ENCODE results near the gene PLBD1.

PLBD1 gene

GRCh38 chr12:14567351-14568162, at the start of gene PLBD1:
PLBD1 (minus strand) TSS chr12:14567883; CDS start chr12:14567696, 187 bp downstream.
- DNase-seq (ENCODE audit: low spot score), result peak; percentile 81

GRCh38 chr12:14614704-14615121, 47.0 kb upstream of the PLBD1 start:
- peak; percentile 40 for DNase-seq (ENCODE audit: low spot score)

- no peak for DNase-seq (ENCODE audit: low spot score)
Observed at GRCh38 chr12:14613718-14614117, 46.0 kb upstream of the PLBD1 start.

GRCh38 chr12:14612898-14613445, 45.3 kb upstream of the PLBD1 start:
- DNase-seq (ENCODE audit: low spot score), result no peak

GRCh38 chr12:14612250-14612649, 44.6 kb upstream of the PLBD1 start:
- no peak for DNase-seq (ENCODE audit: low spot score)

- no peak for DNase-seq (ENCODE audit: low spot score)
Observed at GRCh38 chr12:14611640-14612203, 44.0 kb upstream of the PLBD1 start.

GRCh38 chr12:14607568-14607967, 39.9 kb upstream of the PLBD1 start:
- no peak for DNase-seq (ENCODE audit: low spot score)

GRCh38 chr12:14605401-14605989, 37.8 kb upstream of the PLBD1 start:
- DNase-seq (ENCODE audit: low spot score), result no peak

- no peak for DNase-seq (ENCODE audit: low spot score)
Observed at GRCh38 chr12:14601692-14602478, 34.2 kb upstream of the PLBD1 start.

GRCh38 chr12:14597480-14597879, 29.8 kb upstream of the PLBD1 start:
- DNase-seq (ENCODE audit: low spot score), result no peak

GRCh38 chr12:14591719-14592118, 24.0 kb upstream of the PLBD1 start:
- DNase-seq (ENCODE audit: low spot score), result no peak

GRCh38 chr12:14589169-14590004, 21.7 kb upstream of the PLBD1 start:
- DNase-seq (ENCODE audit: low spot score), result no peak

GRCh38 chr12:14588571-14588970, 20.9 kb upstream of the PLBD1 start:
- DNase-seq (ENCODE audit: low spot score), result no peak

GRCh38 chr12:14578646-14579045, 11.0 kb upstream of the PLBD1 start:
- DNase-seq (ENCODE audit: low spot score), result no peak

- no peak for DNase-seq (ENCODE audit: low spot score)
Observed at GRCh38 chr12:14577344-14577743, 9.7 kb upstream of the PLBD1 start.

- no peak for DNase-seq (ENCODE audit: low spot score)
Observed at GRCh38 chr12:14576896-14577295, 9.2 kb upstream of the PLBD1 start.

- no peak for DNase-seq (ENCODE audit: low spot score)
Observed at GRCh38 chr12:14575585-14575984, 7.9 kb upstream of the PLBD1 start.

- no peak for DNase-seq (ENCODE audit: low spot score)
Observed at GRCh38 chr12:14573118-14573517, 5.4 kb upstream of the PLBD1 start.

GRCh38 chr12:14572401-14572800, 4.7 kb upstream of the PLBD1 start:
- DNase-seq (ENCODE audit: low spot score), result no peak

- no peak for DNase-seq (ENCODE audit: low spot score)
Observed at GRCh38 chr12:14571779-14572178, 4.1 kb upstream of the PLBD1 start.

GRCh38 chr12:14570231-14570630, 2.5 kb upstream of the PLBD1 start:
- no peak for DNase-seq (ENCODE audit: low spot score)

Data from iPS-NIHi11 (cell line).